Measurements from ENCODE around the gene TMEM232.
"Not testable (repeated sequence)": the region's sequence is repeated elsewhere in the genome, so short reads cannot be mapped to it uniquely, and the experiment has no call there.

The TMEM232 gene

DNA sequence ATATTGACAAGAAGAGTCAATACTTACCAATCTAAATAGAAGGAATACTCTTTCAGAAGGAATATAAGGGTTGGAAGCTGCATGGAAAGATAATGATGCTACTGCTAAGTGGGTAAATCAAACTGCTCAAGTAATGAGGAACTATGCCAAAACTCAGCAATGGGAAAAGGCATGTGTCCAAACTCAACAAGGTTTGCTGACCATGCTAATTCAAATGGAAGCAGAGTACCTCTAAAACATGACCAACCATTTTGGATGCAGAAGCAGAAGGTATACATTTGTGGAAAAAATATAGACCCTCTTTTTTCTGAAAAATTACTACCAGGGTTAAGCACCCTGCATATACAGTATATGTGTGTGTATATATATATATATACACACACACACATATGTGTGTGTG, 21.1 kb downstream of the TMEM232 start:
- DNase-seq: no peak

DNA sequence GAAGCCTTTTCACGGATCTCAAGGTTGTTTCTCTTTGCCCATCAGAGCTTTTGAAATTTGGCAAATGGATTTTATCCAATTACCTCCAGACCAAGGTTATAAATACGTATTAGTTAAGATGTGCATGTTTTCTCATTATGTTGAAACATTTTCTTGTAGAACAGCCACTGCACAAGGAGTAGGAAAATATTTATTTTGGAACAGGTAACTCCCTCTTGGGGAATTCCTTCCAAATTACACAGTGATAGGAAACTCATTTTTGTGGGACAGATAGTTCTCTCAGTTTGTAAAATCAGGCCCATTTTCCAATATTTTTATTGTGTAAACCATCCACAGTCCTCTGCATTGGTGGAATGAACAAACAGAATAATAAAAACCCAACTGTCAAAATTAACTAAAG, 23.0 kb downstream of the TMEM232 start:
- no peak for DNase-seq

DNA sequence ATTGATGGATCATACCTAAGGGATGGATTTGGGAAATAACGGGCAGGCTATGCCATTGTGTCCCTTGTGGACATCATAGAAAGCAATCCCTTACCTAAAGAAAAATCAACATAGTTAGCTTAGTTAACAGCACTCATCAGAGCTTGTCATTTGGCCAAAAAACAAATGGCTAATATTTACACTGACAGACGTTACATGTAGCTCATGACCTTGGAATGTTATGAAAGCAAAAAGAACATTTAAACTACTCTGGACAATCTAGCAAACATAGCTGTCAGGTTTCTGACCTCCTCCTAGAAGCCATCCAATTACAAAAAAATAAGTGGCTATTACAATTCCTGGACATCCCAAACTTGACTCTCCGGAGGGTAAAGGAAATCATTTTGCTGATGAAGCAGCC, 23.8 kb downstream of the TMEM232 start:
- DNase-seq: no peak

DNA sequence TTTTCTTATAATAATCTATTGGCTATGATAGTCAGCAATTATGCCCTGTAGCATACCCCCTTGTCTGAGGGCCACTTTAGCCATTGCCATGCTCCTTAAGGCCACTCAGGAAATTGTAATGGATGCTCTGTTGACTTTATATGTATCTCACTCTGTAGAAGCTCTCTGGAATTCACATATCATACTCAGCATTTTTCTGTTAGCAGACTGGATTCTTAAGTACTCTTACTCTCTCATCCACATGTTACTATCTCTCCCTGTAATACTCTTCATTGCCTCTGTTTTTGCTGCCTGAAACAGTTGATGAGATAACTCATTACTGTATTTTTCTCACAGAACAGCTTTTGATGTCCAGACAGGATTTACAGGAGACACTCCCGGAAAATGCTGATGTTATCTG, 24.2 kb downstream of the TMEM232 start:
- no peak for DNase-seq

DNA sequence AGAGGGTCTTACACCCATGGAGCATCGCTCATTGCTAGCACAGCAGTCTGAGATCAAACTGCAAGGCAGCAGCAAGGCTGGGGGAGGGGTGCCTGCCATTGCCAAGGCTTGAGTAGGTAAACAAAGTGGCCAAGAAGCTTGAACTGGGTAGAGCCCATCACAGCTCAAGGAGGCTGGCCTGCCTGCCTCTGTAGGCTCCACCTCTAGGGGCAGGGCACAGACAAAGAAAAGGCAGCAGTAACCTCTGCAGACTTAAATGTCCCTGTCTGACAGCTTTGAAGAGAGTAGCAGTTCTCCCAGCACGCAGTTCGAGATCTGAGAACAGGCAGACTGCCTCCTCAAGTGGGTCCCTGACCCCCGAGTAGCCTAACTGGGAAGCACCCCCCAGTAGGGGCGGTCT, 33.8 kb downstream of the TMEM232 start:
- not testable (repeated sequence) for DNase-seq

DNA sequence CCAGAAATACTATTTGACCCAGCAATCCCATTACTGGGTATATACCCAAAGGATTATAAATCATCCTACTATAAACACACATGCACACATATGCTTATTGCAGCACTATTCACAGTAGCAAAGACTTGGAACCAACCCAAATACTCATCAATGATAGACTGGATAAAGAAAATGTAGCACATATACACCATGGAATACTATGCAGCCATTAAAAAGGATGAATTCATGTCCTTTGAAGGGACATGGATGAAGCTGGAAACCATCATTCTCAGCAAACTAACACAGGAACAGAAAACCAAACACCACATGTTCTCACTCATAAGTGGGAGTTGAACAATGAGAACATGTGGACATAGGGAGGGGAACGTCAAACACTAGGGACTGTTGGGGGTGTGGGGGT, 35.9 kb downstream of the TMEM232 start:
- not testable (repeated sequence) for DNase-seq

DNA sequence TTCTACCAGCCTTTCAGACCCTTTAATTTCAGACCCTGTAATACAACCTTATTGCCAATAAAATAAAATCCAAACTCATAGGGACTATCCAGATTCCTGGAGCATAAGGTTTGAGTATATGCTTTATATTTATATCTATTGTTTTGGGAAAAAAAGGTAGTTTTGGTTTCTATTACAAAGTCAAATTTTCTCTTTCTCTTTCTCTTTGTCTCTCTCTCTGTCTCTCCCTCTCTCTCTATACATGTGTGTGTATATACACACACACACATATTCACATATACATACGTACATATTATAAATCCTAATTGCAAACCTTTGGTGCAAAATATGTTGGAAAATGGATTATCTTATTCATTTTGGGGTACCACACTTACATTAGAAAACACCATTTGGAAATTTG, 39.0 kb downstream of the TMEM232 start:
- DNase-seq: no peak

DNA sequence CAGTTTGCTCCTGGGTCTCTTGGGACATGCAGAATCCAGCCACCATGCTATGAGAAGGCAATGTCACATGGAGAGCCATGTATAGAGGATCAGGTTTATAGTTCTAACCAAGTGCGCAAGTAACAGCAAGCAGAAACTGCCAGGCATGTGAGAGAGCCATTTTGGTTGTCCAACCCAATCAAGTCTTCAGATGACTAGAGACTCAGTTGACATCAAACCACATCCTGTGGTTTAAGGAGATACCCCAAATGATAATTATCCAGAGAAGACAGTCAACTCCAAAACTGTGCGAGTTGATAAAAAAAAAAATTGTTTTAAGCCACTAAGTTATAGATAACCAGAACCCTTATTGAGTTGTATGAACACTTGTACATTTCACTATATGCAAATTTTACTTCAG, 40.2 kb downstream of the TMEM232 start:
- no peak for DNase-seq

DNA sequence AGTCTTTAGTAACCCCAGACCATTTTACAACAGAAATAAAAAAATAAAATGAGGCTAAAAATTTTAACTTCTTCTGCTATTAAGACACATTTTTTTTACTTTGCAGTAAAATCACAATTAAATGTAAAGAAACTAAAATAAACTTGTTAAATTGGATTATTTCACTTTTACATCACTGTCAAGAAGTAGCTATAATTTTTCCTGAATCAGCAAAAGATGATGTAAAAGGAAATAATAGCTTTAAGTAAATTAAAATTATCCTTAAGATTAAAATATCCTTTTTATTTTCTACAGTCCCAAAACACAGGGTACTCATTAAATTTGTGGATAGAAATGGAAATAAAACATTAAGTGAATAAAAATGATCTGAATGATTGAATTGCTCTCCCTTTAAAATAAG, 44.5 kb downstream of the TMEM232 start:
- no peak for DNase-seq

DNA sequence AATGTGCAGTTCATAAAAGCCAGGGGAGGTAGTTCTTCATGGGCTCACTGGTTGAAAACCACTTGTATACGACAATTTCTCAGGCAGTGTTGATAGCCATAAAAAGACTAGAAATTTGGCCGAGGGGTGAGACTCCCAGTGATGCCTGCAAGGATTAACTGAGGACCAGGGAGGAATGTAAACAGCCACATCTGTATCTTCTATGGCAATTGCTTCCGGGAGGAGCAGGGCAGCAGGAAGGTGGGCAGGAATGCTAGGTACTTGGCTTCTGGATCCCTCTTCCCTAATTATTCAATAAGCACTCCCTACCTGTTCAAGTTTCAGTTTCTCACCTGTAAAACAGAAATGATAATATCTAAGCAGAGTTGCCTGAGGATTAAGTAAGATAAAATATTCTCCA, 45.4 kb downstream of the TMEM232 start:
- DNase-seq: no peak

DNA sequence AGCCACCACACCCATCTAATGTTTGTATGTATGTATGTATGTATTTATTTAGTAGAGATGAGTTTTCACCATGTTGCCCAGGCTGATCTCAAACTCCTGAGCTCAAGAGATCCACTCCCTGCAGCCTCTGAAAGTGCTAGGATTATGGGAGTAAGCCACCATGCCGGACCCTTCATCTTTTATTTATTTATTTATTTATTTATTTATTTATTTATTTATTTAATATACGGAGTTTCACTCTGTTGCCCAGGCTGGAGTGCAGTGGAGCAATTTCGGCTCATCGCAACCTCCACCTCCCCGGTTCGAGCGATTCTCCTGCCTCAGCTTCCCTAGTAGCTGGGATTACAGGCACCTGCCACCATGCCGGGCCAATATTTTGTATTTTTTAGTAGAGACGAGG, 49.9 kb downstream of the TMEM232 start:
- not testable (repeated sequence) for DNase-seq

DNA sequence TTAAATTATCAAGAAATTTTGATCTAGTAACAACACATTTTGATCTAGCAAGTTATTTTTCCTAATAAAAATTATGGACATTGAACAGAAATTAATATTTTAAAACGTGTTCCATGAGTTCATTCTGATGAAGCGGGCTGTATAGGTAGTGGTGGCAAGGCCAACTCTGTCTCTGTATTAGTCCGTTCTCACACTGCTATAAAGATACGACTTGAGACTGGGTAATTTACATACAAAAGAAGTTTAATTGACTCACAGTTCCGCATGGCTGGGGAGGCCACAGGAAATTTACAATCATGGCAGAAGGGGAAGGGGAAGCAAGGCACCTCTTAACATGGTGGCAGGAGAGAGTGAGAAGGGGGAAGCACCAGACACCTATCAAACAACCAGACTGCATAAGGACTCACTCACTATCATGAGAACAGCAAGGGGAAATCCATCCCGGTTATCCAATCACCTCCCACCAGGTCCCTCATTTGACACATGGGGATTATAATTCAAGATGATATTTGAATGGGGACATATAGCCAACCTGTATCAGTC, 61.2 kb downstream of the TMEM232 start:
- DNase-seq: no peak

DNA sequence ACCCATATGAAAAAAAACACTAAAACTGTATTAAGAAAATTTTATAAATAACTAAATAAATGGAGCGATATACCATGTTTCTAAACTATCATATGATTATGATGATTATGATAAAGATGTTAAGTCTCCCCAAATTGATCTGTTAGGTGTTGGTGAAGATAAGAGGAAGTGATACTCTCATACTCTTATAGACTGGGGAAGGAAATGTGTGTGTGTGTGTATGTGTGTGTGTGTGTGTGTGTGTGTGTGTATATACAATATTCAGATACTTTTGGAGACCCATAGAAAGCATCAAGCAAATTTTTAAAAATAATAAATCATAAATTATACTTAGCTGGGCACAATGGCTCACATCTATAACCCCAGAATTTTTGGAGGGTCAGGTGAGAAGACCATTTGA, 62.9 kb downstream of the TMEM232 start:
- no peak for DNase-seq

DNA sequence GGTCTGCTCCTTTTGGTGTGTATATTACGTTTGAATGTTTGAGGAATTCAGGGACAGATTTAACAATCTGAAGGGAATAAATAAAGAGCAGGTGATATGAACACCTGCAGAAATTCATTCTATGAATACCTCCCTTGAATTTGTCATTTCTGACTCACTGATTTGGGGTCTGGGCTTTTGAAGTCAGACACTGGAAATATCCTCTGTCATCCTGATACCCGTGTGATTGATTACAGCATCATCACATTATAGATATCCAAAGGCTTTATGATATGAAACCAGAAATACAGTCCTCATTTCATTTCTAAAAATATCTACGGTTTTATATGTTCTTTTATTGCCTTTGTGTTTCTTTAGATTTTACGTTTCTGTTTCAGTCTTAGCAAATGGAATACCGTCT, 68.5 kb downstream of the TMEM232 start:
- no peak for DNase-seq

DNA sequence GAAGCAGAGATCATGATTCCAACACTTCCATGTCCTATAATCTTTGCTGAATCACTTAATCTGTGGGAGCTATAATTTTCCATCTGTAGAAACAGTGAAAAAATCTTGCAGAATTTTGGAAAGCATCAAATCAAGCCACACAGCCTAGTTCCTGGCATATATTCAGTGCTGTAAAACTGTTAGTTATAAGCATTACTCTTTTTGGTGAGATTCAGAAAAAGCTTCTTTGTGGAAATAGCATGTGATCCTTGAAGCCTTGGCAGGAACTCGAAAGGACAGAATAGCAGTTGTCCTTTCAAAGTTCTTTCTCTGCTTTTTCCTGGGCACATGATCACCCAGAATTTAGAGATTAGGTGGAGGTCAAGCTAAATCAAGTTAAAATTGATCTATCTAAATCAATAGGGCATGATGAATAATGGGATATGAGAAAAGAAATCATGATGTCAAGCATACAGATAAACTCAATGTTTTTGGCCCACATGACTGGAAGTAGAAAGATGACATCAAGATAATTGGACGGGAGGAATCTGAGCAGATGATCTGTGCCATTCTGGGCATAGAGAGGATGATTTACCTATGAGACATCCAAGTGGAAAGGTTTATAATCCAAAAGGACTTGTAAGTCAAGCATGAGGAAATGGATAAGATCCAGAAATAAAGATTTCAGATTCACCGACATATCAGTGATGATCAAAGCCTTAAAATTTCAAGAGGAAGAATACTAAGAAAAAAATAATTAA, 73.1 kb downstream of the TMEM232 start:
- no peak for DNase-seq

DNA sequence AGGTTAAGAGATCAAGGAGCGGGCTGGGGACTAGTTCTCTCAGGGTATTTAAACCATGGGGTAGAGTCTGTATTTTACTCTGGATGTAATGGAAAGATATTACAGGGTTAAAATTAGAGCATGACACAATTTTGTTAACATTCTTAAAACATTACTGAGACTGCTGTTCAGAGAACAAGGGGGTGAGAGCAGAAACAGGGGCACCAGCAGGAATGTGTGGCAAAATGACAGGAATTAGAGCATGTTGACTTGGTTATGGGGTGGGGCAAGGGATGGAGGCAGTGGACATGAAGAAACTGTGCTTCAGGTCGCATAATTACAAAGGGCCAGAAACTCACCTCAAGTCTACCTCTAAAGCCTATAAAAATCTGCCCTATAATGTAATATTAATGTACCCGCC, 75.0 kb downstream of the TMEM232 start:
- no peak for DNase-seq

DNA sequence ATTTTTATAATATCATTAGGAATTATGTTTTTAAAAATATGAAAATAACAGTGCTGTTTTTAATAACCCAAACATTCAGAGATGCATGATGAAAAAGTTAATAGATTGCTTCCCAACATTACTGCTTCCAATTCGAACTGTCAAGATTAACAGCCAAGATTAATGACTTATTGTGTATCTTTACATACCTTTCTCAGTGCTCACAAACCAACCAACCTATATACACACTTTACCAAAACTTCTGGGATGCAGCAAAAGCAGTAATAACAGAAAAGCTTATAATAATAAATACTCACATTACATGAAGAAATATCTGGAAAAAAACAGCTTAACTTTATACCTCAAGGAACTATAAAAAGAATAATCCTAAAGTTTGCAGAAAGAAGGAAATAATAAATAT, 82.1 kb downstream of the TMEM232 start:
- no peak for DNase-seq

DNA sequence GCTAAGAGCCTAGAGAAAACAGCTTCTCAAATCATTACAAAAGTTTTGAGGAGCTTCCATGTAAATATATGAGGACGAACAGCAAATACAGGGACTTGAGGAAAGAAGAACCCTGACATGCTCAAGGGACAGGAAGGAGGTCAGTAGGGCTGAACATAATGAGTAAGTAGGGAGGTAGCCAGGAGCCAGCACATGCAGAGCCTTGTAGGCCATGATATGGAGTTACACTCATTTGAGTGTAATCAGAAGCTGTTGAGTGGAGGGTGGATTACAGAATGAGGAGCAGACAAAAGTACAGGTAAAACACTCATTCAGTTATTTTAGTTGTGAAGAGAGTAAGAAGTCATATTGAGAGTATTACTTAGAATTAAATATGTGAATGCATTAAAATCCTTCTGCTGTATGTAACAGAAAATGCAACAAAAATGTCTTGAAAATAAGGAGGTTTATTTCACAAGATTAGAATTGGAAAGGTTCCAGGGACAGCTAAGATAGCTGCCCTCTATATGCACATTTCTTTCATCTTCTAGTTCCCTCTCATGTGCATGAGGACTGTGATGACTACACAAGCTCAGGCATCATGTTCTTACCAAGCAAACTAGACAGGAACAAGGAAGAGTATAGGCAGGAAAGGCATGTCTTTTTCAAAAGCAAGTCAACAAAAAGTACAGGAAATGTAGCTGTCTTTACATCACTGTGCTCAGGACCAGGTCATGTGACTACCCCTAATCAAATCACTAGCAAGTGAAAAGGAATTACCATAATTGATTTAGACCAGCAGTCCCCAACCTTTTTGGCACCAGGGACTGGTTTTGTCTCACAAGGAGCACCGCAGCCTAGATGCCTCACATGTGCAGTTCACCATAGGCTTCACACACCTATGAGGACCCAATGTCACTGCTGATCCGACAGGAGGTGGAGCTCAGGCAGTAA, 87.2 kb downstream of the TMEM232 start:
- no peak for DNase-seq

DNA sequence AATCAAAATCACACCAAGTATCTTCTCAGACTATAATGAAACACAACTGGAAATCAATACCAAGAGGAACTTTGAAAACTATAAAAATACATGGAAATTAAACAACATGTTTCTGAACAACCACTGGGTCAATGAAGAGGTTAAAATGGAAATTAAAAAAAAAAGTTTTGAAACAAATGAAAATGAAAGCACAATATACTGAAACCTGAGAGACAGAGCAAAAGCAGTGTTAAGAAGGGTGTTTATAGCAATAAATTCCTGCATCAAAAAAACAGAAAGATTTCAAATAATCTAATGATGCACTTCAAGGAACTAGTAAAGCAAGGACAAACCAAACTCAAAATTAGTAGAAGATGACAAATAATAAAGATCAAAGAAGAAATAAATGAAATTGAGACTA, 92.0 kb downstream of the TMEM232 start:
- DNase-seq: no peak

DNA sequence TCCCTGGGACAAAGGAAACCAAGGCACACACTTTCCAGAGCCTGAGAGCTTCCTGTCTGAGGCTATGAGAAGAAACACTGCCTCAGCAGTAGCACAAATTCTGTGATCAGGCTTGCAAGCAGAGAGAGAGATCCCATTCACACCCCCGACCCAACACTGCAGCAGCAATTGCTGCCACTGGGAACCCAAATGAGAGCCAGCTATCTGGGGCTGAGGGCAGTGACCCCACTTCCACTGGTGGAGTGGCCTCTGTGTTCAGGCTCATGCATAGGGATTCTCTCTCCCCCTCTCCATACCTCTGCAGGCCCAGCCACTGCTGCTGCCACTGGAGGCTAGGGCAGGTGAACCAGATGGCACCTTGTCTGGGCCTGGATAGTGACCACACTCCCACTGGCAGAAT, 95.2 kb downstream of the TMEM232 start:
- no peak for DNase-seq

DNA sequence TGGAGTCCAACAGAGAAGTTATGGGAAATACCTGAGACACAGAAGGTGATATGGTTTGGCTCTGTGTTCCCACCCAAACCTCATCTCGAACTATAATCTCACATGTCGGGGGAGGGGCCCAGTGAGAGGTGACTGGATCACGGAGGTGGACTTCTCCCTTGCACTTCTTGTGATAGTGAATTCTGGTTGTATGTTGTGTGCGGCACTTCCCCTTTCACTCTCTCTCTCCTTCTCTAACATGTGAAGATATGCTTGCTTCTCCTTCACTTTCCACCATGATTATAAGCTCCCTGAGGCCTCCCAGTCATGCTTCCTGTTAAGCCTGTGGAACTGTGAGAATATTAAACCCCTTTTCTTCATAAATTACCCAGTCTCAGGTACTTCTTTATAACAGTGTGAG, 96.1 kb downstream of the TMEM232 start:
- DNase-seq: no peak

DNA sequence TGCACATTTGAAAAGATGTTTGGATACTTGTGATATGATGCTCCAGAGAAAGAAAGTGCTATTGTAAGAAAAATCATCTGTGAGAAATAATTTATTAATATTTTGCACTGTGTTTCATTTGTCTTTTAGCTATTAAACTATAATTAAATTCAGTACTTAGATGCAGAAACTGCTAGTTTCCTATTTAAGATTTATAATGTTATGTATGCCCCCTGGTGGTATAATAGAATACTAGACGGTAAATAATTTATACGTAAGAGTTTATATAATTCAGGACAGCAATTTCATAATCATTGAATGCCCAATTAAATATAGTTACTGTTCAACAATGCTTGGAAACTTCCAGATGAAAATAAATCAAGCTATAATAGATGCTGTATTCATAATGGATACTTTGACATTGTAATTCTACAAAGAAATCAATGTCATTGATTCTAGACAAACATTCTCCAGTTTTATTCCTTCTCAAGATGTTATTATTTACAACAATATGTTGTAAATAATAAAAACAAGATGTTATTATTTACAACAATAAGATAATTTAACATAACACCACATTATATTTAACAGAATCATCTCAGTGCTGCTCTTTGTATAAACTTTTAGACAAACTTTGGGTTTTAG, 101.0 kb downstream of the TMEM232 start:
- DNase-seq: no peak

DNA sequence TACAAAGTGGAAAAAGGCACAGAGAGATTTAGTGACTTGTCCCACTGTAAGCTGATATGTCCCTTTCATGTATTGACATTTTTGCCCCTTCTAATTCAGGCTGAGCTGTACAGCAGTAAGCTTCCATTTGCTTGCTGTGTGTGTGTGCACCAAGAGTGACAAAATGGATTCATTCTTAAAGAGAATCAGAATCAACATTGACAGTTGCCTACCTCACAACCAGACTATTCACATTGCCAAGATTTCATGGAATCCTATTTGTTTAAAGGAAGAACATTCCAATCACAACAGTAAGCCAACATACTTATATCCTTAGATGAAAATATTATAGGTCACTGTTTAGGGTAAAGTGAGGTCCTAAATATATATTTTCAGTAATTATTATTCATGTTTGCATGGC, 102.6 kb downstream of the TMEM232 start:
- no peak for DNase-seq

DNA sequence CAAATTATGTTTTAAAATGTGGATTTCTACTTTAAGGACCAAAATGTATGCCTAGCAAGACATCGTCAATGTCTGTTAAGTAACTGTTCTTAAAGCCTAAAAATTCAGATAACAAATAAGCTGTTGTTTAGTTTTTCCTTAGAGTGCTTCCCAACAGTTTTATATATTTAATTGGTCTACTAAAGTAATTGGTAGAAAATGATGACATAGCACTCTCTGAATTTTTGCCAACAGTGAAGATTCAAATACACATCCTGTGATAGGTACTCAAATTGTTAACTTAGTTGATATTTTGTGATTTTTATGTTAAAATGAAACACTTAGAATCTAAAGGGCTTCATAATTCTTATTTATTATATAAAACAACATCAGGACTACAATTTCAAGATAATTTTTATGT, 107.5 kb downstream of the TMEM232 start:
- no peak for DNase-seq
